Lung (tissue), 12 donors: Measurements from ENCODE around the gene DIAPH1. TPM values are rescaled to one million over a fixed set of nuclear protein-coding genes. Genes with fewer than 3 reads are reported as not detected.
A peak's percentile ranks its signal among the peaks of the same experiment; 100 is the strongest.

Source experiments
- ATAC-seq: fragments of 200-7000 bp; cut with Tn5 transposase; one replicate; pipeline ENCODE4 v1.9.1; 2020; ENCODE audit warnings: moderate number of reproducible peaks; ENCODE audit not compliant: insufficient read depth, low FRiP score
- DNase-seq, 3 donors: peaks; one replicate each; pipeline ENCODE4 v3.0.0-alpha.2; 2013 to 2017
- H3K27ac ChIP-seq, 2 donors: one replicate each; pipeline ENCODE4 v1.5.1; 2013; ENCODE audit warnings: mild to moderate bottlenecking in 2 of 2, moderate library complexity in 2 of 2, control low read depth in 1 of 2, inconsistent platforms in 1 of 2, low read depth in 1 of 2, low read length in 1 of 2
- H3K27me3 ChIP-seq, 3 donors: one replicate each; pipeline ENCODE4 v1.5.1; 2013; ENCODE audit warnings: low read length in 2 of 3; ENCODE audit not compliant: control insufficient read depth in 3 of 3, insufficient read depth in 3 of 3
- H3K36me3 ChIP-seq, 4 donors: one replicate each; pipeline ENCODE4 v1.5.1; 2013; ENCODE audit warnings: low read length in 4 of 4, mild to moderate bottlenecking in 1 of 4, moderate library complexity in 1 of 4; ENCODE audit not compliant: control insufficient read depth in 4 of 4, insufficient read depth in 4 of 4
- H3K4me1 ChIP-seq, 5 donors: one replicate each; pipeline ENCODE4 v1.5.1; 2013; ENCODE audit warnings: low read length in 5 of 5, mild to moderate bottlenecking in 2 of 5, moderate library complexity in 1 of 5; ENCODE audit not compliant: control insufficient read depth in 5 of 5, insufficient read depth in 5 of 5
- H3K4me3 ChIP-seq: one replicate; pipeline ENCODE4 v1.5.1; 2013; ENCODE audit warnings: mild to moderate bottlenecking, control low read depth, moderate library complexity
- H3K9ac ChIP-seq, 2 donors: one replicate each; pipeline ENCODE4 v1.5.1; 2013; ENCODE audit warnings: low read length in 2 of 2, control low read depth in 1 of 2; ENCODE audit not compliant: insufficient read depth in 1 of 2
- H3K9me3 ChIP-seq, 4 donors: one replicate each; pipeline ENCODE4 v1.5.1; 2013; ENCODE audit warnings: low read length in 3 of 4, mild to moderate bottlenecking in 1 of 4, moderate library complexity in 1 of 4; ENCODE audit not compliant: control insufficient read depth in 4 of 4, insufficient read depth in 3 of 4
- WGBS, 2 donors: extraction: QIAGEN DNeasy Blood & Tissue Kit; methylation state at CpG; one replicate each; pipeline ENCODE4 v1.1.7; 2013; 5-methylcytosine and 5-hydroxymethylcytosine counted together
- polyA plus RNA-seq, 2 donors: library from polyadenylated mRNA; stranded (reverse); fragments of 200-250 nt; gene quantifications; one replicate each; pipeline ENCODE4 v1.2.1, GENCODE V29; 2013
- total RNA-seq, 2 donors: library from RNA; depleted of rRNA in 1 of 2; stranded (reverse); fragments of >200 nt in 1 of 2; gene quantifications; one replicate each; pipeline ENCODE4 v1.2.1, GENCODE V29; 2014 to 2021
- TF ChIP-seq, protein P1 (sequence below): IDR thresholded peaks from 2 replicates; pipeline ENCODE4 v1.5.1; 2012; ENCODE audit warnings: mild to moderate bottlenecking; ENCODE audit errors: control extremely low read depth, extremely low read depth
- donor health status: control.
- donor health status: control.
- donor health status: Bipolar disorder and iron deficiency.
- donor health status: healthy.
- donor health status: DM: yes; HTN: yes; CAD: no.

Gene DIAPH1
- total and polyA plus RNA-seq, 4 donors = 41.7 to 151 (median 64.4) TPM

DNA sequence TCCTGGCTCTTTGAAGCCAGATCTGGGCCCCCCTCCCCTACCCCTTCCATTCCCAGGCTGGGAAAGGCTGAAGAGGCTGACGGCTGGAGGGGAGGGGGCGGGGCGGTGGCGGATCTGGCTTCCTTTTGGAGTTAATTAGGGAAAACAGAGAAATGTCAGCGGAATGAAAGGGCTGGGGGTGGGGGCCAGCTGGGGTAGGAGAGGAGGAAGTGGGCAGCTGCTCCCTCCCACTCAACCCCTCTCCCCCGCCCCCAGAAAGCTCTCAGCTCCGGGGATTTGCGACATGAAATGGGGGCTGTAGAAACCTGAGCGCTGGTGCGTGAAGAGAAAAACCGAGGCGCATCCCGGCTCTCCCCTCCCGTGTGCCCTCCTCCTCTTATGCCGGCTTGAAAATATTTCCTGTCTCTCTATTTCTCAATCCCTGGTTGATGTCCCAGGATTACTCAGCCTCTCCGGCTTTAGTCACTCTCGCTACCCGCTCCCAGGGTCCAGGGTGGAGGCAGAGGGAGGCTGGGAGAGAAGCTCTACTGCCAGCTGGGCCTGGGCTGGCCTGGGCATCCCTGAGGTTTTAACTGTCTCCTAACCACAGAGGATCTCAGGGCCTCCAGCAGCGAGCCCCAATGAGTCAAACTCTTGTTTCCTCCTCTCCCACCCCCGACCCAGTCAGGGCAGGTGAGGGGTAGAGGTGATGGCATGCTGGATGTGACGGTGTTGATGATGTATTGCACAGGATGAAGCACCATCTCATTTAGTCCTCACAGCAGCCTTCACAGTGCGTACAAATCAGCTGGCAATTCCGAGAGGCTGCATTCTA is 109.8 kb downstream of the DIAPH1 start:
- H3K36me3 ChIP-seq = peaks cover 0 to 41% (median 22%) of the 10 kb centered on the region in 4 donors
- WGBS, 2 donors = 18 to 25% methylated on average over 23 of the region's 23 CpGs
- H3K9ac ChIP-seq = peak overlapping the region in 1 of 2 donors; percentile 79
- no peak overlapping the region for H3K4me3 ChIP-seq
- H3K27ac ChIP-seq = peak overlapping the region; percentile 37 to 88
- DNase-seq (peak; percentile 94 to 95 (median 95)), ATAC-seq (peak; percentile 16)
- no peaks in the 10 kb centered on the region for H3K27me3 ChIP-seq
- peaks cover 7 to 54% (median 16%) of the 10 kb centered on the region in 5 donors for H3K4me1 ChIP-seq
- H3K9me3 ChIP-seq = no peaks in the 10 kb centered on the region
- TF ChIP-seq, protein P1, sequence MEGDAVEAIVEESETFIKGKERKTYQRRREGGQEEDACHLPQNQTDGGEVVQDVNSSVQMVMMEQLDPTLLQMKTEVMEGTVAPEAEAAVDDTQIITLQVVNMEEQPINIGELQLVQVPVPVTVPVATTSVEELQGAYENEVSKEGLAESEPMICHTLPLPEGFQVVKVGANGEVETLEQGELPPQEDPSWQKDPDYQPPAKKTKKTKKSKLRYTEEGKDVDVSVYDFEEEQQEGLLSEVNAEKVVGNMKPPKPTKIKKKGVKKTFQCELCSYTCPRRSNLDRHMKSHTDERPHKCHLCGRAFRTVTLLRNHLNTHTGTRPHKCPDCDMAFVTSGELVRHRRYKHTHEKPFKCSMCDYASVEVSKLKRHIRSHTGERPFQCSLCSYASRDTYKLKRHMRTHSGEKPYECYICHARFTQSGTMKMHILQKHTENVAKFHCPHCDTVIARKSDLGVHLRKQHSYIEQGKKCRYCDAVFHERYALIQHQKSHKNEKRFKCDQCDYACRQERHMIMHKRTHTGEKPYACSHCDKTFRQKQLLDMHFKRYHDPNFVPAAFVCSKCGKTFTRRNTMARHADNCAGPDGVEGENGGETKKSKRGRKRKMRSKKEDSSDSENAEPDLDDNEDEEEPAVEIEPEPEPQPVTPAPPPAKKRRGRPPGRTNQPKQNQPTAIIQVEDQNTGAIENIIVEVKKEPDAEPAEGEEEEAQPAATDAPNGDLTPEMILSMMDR = no peak

DNA sequence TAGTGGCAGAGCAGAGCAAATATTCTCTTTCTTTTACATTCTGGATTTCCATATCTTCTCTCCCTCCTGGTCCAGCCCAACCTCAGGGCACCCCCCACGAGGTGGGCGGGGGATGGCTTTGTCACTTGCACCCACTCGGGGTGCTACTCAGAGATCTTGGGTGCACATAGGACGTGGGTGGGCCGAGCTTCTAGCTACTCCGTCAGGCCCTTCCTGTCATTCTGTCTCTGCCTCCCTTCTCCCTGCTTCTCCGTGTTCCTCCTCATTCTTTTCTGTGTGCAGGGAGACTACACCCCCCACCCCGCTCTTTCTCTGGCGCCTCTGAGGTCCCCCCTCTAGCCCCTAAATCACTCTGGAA is 110.4 kb downstream of the DIAPH1 start:
- peaks cover 3 to 48% (median 16%) of the 10 kb centered on the region in 5 donors for H3K4me1 ChIP-seq
- peak overlapping the region; percentile 75 to 88 for H3K27ac ChIP-seq
- H3K9me3 ChIP-seq = no peaks in the 10 kb centered on the region
- H3K27me3 ChIP-seq = no peaks in the 10 kb centered on the region
- no peak for ATAC-seq
- TF ChIP-seq, protein P1 = no peak
- H3K36me3 ChIP-seq = peaks cover 0 to 41% (median 24%) of the 10 kb centered on the region in 4 donors
- no peak for DNase-seq
- WGBS, 2 donors = 32 to 62% methylated on average over 9 of the region's 9 CpGs
- peak overlapping the region in 1 of 2 donors; percentile 24 for H3K9ac ChIP-seq
- H3K4me3 ChIP-seq = no peak overlapping the region

DNA sequence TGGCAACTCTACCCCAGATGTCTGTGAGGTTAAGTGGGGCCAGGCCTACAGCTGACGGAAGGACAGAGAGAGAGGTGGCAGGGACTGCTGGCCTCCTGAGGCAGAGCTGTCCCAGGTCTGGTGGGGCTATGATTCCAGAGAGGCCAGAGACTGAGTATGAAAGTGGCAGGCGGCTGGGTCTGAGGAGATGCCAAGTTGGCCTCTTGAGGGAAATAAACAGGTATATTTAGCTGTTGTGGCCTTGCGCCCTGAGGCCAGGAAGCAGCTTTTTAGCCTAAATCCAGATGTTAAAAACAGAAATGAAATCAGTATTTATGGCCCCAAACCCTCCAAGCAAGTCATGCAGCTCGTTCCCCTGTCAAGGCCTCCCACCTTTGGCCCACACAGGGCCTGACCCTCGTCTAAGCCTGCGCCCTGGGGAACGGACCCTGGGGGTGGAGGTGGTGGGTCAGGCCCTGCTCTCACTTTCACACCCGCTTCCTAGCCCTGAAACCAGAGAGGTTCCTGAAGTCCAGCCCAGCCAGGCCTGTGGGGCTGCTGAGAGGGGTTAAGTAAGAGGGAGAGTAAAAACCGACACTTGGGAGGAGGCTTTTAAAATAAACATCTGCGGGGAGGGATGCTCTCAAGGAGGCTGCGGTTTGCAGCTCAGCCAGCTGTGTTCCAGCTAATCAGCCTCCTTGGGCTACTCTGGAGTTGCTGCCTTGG is 111.3 kb downstream of the DIAPH1 start:
- DNase-seq = peak; percentile 75 to 90 (median 84)

More for the DNA sequence above, 111.3 kb downstream of the DIAPH1 start:
- Histone ChIP-seq H3K4me1 (peaks cover 3 to 40% (median 13%) of the 10 kb centered on the region in 5 donors), H3K27me3 (no peaks in the 10 kb centered on the region), H3K4me3 (no peak overlapping the region), H3K27ac (peak overlapping the region; percentile 75 to 88), H3K9ac (peak overlapping the region in 1 of 2 donors; percentile 24), H3K9me3 (no peaks in the 10 kb centered on the region), H3K36me3 (peaks cover 0 to 41% (median 24%) of the 10 kb centered on the region in 4 donors)
- TF ChIP-seq, protein P1 = no peak
- ATAC-seq = peak; percentile 22
- WGBS, 2 donors = 65 to 68% methylated on average over 11 of the region's 11 CpGs
